LNCAP (cell line): Measurements from ENCODE around the gene XPR1.

ENCODE experiments used
- CTCF ChIP-seq: fragments of 450-650 bp; IDR thresholded peaks from 2 replicates; pipeline ENCODE4 v1.5.1; 2017; ENCODE audit warnings: mild to moderate bottlenecking

The XPR1 gene

GRCh38 chr1:180616439-180616838, 15.4 kb upstream of the XPR1 start:
- TF ChIP-seq CTCF = no peak

GRCh38 chr1:180617774-180618395, 13.9 kb upstream of the XPR1 start:
- no peak for TF ChIP-seq CTCF

- no peak for TF ChIP-seq CTCF
Measured at GRCh38 chr1:180620581-180620980, 11.2 kb upstream of the XPR1 start.

- no peak for TF ChIP-seq CTCF
Measured at GRCh38 chr1:180622658-180623508, 8.9 kb upstream of the XPR1 start.

GRCh38 chr1:180623579-180624347, 8.1 kb upstream of the XPR1 start:
- TF ChIP-seq CTCF = no peak; the same call in 1 of the 2 replicates

- no peak for TF ChIP-seq CTCF
Measured at GRCh38 chr1:180626711-180627110, 5.1 kb upstream of the XPR1 start.

- TF ChIP-seq CTCF = no peak
Measured at GRCh38 chr1:180627411-180627810, 4.4 kb upstream of the XPR1 start.
